OCI-LY1 (cell line): Measurements from ENCODE around the gene MYZAP.

Source experiments
- CTCF ChIP-seq: fragments of 200-600 bp; sonication (generic), shearing (Covaris generic); IDR thresholded peaks from 2 replicates; pipeline ENCODE4 v1.5.1; 2017; ENCODE audit warnings: mild to moderate bottlenecking, antibody characterized with exemption, low read length, moderate library complexity, mixed read lengths
- EZH2 ChIP-seq: fragments of 200-600 bp; sonication (generic), shearing (Covaris generic); IDR thresholded peaks from 2 replicates; pipeline ENCODE4 v1.8.0; 2017; ENCODE audit warnings: borderline replicate concordance, mixed run types, mild to moderate bottlenecking, antibody characterized with exemption, low read length, moderate library complexity, mixed read lengths

DNA sequence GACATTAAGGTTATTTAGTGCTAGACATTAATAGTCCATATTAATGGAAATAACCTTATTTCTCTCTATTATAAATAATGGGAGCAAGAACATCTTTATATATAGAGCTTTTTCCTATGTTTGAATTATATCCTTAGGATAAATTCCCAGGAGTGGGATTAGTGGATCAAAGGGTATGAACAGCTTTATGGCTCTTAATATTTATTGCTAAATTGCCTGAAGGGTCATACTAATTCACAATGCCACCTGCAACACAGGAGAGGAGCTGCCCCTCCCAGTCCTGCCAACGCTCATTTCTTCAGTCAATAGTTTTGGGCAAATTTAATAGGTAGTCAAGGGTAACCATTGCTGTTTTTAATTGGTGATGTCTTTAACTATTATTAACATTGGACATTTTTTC is 65.9 kb downstream of the MYZAP start:
- TF ChIP-seq CTCF (no peak), EZH2 (no peak)
